Limb (tissue), 2 donors: Measurements from ENCODE around the gene CST3.
A peak's percentile ranks its signal among the peaks of the same experiment; 100 is the strongest.
"Not testable (repeated sequence)": the region's sequence is repeated elsewhere in the genome, so short reads cannot be mapped to it uniquely, and the experiment has no call there.

Source experiments
- DNase-seq, 2 donors: peaks; one replicate each; pipeline ENCODE4 v3.0.0-alpha.2; 2016; ENCODE audit errors: extremely low spot score in 2 of 2

The CST3 gene

GRCh38 chr20:23643659-23644058, 5.9 kb upstream of the CST3 start:
- DNase-seq: no peak

GRCh38 chr20:23641936-23642751, 4.4 kb upstream of the CST3 start:
- DNase-seq: no peak

GRCh38 chr20:23640671-23641667, 3.2 kb upstream of the CST3 start:
- DNase-seq: no peak

GRCh38 chr20:23640018-23640601, 2.4 kb upstream of the CST3 start:
- no peak for DNase-seq

- DNase-seq: no peak
Measured at GRCh38 chr20:23639490-23639958, 1.8 kb upstream of the CST3 start.

GRCh38 chr20:23638309-23638708, 554 bp upstream of the CST3 start:
- no peak for DNase-seq

- DNase-seq: no peak
Measured at GRCh38 chr20:23636908-23637281, 860 bp downstream of the CST3 start.

GRCh38 chr20:23636182-23636907, 1.4 kb downstream of the CST3 start:
- peak in 1 of 2 donors; percentile 32 for DNase-seq

GRCh38 chr20:23635768-23636090, 2.0 kb downstream of the CST3 start:
- DNase-seq: not testable (repeated sequence)

- DNase-seq: no peak
Measured at GRCh38 chr20:23634985-23635767, 2.6 kb downstream of the CST3 start.

- DNase-seq: no peak
Measured at GRCh38 chr20:23634044-23634801, 3.5 kb downstream of the CST3 start.

GRCh38 chr20:23632711-23633573, 4.8 kb downstream of the CST3 start:
- DNase-seq: no peak

- no peak for DNase-seq
Measured at GRCh38 chr20:23631981-23632710, 5.6 kb downstream of the CST3 start.

GRCh38 chr20:23631226-23631822, 6.4 kb downstream of the CST3 start:
- no peak for DNase-seq

GRCh38 chr20:23630392-23630849, 7.3 kb downstream of the CST3 start:
- DNase-seq: no peak

- DNase-seq: no peak
Measured at GRCh38 chr20:23629542-23630391, 8.0 kb downstream of the CST3 start.
